HepG2 (cell line): ENCODE results near the gene MMP8.

Experiments used
- CEBPB ChIP-seq: IDR thresholded peaks from 2 replicates; pipeline ENCODE4 v1.6.1; 2011; ENCODE audit warnings: low read depth, low read length, improper control_type of control experiment, borderline replicate concordance
- HDAC6 ChIP-seq: fragments of 200-600 bp; sonication (generic); IDR thresholded peaks from 2 replicates; pipeline ENCODE4 v1.7.0; 2017; ENCODE audit warnings: mild to moderate bottlenecking, antibody characterized with exemption, low read length, low read depth
- HHEX ChIP-seq: IDR thresholded peaks from 2 replicates; pipeline ENCODE4 v1.6.1; 2016; ENCODE audit warnings: control low read depth
- MAFK ChIP-seq, 2 experiments: IDR thresholded peaks in 1 of 2; conservative IDR thresholded peaks in 1 of 2; 2 replicates each; pipeline ENCODE4 v1.6.1; 2011; ENCODE audit warnings: improper control_type of control experiment in 2 of 2, low read length in 2 of 2
- MXI1 ChIP-seq: IDR thresholded peaks from 3 replicates; pipeline ENCODE4 v1.6.1; 2012; ENCODE audit warnings: low read depth, low read length, inconsistent platforms, borderline replicate concordance
- NCOR1 ChIP-seq: fragments of 200-600 bp; sonication (generic); IDR thresholded peaks from 2 replicates; pipeline ENCODE4 v1.7.0; 2017; ENCODE audit warnings: antibody characterized with exemption, low read length, borderline replicate concordance
- NR2F1 ChIP-seq, 2 experiments: fragments of 450-650 bp in 1 of 2; formaldehyde crosslinking in 1 of 2; IDR thresholded peaks; 2 replicates each; pipeline versions ENCODE4 v1.5.0 to v1.6.1; 2016 to 2020; ENCODE audit warnings: mild to moderate bottlenecking in 1 of 2, missing compliant biosample characterization in 1 of 2, missing genetic modification reagents in 1 of 2, moderate library complexity in 1 of 2
- POLR2A ChIP-seq, 2 experiments: IDR thresholded peaks; 2 replicates each; pipeline ENCODE4 v1.6.1; 2011; ENCODE audit warnings: low read depth in 2 of 2, low read length in 2 of 2, mild to moderate bottlenecking in 1 of 2, moderate library complexity in 1 of 2; ENCODE audit not compliant: insufficient read depth in 1 of 2
- POLR2AphosphoS2 ChIP-seq: IDR thresholded peaks from 2 replicates; pipeline ENCODE4 v1.6.1; 2011; ENCODE audit warnings: low read depth, low read length, improper control_type of control experiment
- RFX5 ChIP-seq: IDR thresholded peaks from 2 replicates; pipeline ENCODE4 v1.6.1; 2011; ENCODE audit warnings: low read depth, low read length, improper control_type of control experiment
- SP1 ChIP-seq, 2 experiments: fragments of 450-650 bp in 1 of 2; sonication (generic) in 1 of 2; formaldehyde crosslinking in 1 of 2; IDR thresholded peaks; 2 replicates each; pipeline versions ENCODE4 v1.4.0 to v1.6.1; 2016 to 2020; ENCODE audit warnings: missing genetic modification reagents in 1 of 2
- TF ChIP-seq, protein P1 (sequence below): sonication (generic); formaldehyde crosslinking; IDR thresholded peaks from 2 replicates; pipeline ENCODE4 v1.5.0; 2020; ENCODE audit warnings: mild to moderate bottlenecking, missing genetic modification reagents, moderate library complexity
- TF ChIP-seq, protein P2 (sequence below): sonication (generic); formaldehyde crosslinking; IDR thresholded peaks from 2 replicates; pipeline ENCODE4 v1.4.0; 2020; ENCODE audit warnings: missing genetic modification reagents
- TF ChIP-seq, protein P3 (sequence below), 2 experiments: IDR thresholded peaks; 2 replicates each; pipeline ENCODE4 v1.6.1; 2011 to 2012; ENCODE audit warnings: low read length in 2 of 2, borderline replicate concordance in 1 of 2, low read depth in 1 of 2, mild to moderate bottlenecking in 1 of 2, moderate library complexity in 1 of 2

DNA sequence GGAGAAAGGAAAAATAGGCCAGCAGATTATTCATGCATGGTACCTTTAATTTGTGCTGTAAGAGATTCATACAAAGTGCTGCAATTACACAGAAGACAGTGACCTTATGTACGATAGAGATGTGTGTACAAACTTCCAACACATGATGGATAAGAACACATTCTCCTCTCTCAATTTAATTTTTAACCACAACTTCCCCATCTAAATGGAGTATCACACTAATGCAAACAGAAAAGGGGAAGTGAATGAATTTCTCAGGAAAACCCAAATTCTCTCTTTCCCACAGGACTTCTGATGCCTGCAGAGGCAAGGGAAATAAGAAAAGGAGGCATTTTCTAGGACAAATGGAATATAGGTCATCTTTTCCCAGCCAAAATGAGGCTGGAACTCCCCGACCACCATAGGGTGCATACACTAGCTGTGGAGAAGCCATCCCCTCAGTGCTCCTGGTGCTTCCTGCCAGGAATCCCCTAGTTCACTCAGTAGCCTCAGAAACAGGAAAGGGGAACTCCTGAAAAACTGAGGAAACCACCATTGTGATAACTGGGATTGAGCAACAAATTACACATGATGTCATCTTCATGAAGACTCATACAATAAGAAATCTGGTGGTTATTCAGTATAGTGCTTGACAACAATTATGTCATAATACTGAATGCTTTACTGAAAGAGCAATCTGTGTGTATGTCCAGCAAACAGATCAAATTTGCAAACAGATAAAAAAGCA lies 33.2 kb upstream of the MMP8 start:
- TF ChIP-seq, protein P1, sequence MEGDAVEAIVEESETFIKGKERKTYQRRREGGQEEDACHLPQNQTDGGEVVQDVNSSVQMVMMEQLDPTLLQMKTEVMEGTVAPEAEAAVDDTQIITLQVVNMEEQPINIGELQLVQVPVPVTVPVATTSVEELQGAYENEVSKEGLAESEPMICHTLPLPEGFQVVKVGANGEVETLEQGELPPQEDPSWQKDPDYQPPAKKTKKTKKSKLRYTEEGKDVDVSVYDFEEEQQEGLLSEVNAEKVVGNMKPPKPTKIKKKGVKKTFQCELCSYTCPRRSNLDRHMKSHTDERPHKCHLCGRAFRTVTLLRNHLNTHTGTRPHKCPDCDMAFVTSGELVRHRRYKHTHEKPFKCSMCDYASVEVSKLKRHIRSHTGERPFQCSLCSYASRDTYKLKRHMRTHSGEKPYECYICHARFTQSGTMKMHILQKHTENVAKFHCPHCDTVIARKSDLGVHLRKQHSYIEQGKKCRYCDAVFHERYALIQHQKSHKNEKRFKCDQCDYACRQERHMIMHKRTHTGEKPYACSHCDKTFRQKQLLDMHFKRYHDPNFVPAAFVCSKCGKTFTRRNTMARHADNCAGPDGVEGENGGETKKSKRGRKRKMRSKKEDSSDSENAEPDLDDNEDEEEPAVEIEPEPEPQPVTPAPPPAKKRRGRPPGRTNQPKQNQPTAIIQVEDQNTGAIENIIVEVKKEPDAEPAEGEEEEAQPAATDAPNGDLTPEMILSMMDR (CRISPR knock-in tag) = no peak
- TF ChIP-seq HHEX (CRISPR knock-in tag) = no peak
- no peak for TF ChIP-seq NCOR1
- no peak for TF ChIP-seq NR2F1 (CRISPR knock-in tag; IDR thresholded peaks at IDR 0.05)
- no peak for TF ChIP-seq HDAC6
- TF ChIP-seq MAFK (conservative IDR thresholded peaks at IDR 0.05 in 1 of 2, IDR thresholded peaks at IDR 0.05 in 1 of 2; ENCODE audit: low read length in 2 of 2) = no peak
- TF ChIP-seq POLR2A (IDR thresholded peaks at IDR 0.05; ENCODE audit: insufficient read depth in 1 of 2, low read depth in 2 of 2, low read length in 2 of 2) = no peak
- no peak for TF ChIP-seq SP1 (IDR thresholded peaks at IDR 0.05)
- no peak for TF ChIP-seq SP1 (CRISPR knock-in tag; IDR thresholded peaks at IDR 0.05)
- TF ChIP-seq POLR2AphosphoS2 = no peak
- TF ChIP-seq CEBPB = no peak
- TF ChIP-seq, protein P2, sequence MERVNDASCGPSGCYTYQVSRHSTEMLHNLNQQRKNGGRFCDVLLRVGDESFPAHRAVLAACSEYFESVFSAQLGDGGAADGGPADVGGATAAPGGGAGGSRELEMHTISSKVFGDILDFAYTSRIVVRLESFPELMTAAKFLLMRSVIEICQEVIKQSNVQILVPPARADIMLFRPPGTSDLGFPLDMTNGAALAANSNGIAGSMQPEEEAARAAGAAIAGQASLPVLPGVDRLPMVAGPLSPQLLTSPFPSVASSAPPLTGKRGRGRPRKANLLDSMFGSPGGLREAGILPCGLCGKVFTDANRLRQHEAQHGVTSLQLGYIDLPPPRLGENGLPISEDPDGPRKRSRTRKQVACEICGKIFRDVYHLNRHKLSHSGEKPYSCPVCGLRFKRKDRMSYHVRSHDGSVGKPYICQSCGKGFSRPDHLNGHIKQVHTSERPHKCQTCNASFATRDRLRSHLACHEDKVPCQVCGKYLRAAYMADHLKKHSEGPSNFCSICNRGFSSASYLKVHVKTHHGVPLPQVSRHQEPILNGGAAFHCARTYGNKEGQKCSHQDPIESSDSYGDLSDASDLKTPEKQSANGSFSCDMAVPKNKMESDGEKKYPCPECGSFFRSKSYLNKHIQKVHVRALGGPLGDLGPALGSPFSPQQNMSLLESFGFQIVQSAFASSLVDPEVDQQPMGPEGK (CRISPR knock-in tag) = no peak
- no peak for TF ChIP-seq MXI1
- TF ChIP-seq, protein P3, sequence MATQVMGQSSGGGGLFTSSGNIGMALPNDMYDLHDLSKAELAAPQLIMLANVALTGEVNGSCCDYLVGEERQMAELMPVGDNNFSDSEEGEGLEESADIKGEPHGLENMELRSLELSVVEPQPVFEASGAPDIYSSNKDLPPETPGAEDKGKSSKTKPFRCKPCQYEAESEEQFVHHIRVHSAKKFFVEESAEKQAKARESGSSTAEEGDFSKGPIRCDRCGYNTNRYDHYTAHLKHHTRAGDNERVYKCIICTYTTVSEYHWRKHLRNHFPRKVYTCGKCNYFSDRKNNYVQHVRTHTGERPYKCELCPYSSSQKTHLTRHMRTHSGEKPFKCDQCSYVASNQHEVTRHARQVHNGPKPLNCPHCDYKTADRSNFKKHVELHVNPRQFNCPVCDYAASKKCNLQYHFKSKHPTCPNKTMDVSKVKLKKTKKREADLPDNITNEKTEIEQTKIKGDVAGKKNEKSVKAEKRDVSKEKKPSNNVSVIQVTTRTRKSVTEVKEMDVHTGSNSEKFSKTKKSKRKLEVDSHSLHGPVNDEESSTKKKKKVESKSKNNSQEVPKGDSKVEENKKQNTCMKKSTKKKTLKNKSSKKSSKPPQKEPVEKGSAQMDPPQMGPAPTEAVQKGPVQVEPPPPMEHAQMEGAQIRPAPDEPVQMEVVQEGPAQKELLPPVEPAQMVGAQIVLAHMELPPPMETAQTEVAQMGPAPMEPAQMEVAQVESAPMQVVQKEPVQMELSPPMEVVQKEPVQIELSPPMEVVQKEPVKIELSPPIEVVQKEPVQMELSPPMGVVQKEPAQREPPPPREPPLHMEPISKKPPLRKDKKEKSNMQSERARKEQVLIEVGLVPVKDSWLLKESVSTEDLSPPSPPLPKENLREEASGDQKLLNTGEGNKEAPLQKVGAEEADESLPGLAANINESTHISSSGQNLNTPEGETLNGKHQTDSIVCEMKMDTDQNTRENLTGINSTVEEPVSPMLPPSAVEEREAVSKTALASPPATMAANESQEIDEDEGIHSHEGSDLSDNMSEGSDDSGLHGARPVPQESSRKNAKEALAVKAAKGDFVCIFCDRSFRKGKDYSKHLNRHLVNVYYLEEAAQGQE (IDR thresholded peaks at IDR 0.05; ENCODE audit: borderline replicate concordance in 1 of 2, low read depth in 1 of 2, low read length in 2 of 2) = no peak
- TF ChIP-seq RFX5 = no peak
